ENCODE measurements around the gene GPR55. TPM values are rescaled to one million over a fixed set of nuclear protein-coding genes. Genes with fewer than 3 reads are reported as not detected.

GPR55 gene
- total RNA-seq, 1 donor = 0.81 TPM

Other genes starting within 250 kb of the GPR55 start
- 31.0 TPM for gene CAB39, start 212.4 kb downstream of the GPR55 start, total RNA-seq
- 318 TPM for gene ITM2C, start 60.3 kb downstream of the GPR55 start, total RNA-seq
- gene SPATA3, start 70.9 kb upstream of the GPR55 start, total RNA-seq = not detected
- not detected for gene C2orf72, start 112.3 kb upstream of the GPR55 start, total RNA-seq
- 61.1 TPM for gene PSMD1, start 131.6 kb upstream of the GPR55 start, total RNA-seq
- gene HTR2B, start 199.8 kb upstream of the GPR55 start, total RNA-seq = not detected